Measurements from ENCODE around the gene CFAP299. TPM values are rescaled to one million over a fixed set of nuclear protein-coding genes. Genes with fewer than 3 reads are reported as not detected.

The CFAP299 gene
- total and polyA plus RNA-seq, 4 donors, result 3.0 to 9.0 (median 4.6) TPM

- no peaks in the 10 kb centered on the region for H3K27me3 ChIP-seq (ENCODE audit: control insufficient read depth, insufficient read depth, low read length)
- no peaks in the 10 kb centered on the region for H3K4me1 ChIP-seq (ENCODE audit: control insufficient read depth, insufficient read depth, low read length)
- DNase-seq (ENCODE audit: low read depth in 4 of 6, low spot score in 6 of 6), result no peak
- H3K9me3 ChIP-seq (ENCODE audit: control insufficient read depth, insufficient read depth, low read length), result no peaks in the 10 kb centered on the region
- H3K27ac ChIP-seq (ENCODE audit: low read depth, low read length), result no peak overlapping the region
- H3K4me3 ChIP-seq (ENCODE audit: low read depth, low read length), result no peak overlapping the region
- WGBS (ENCODE audit: insufficient coverage), result no CpG with 5 or more reads among the region's 2 CpGs
- H3K36me3 ChIP-seq (ENCODE audit: control insufficient read depth, insufficient read depth, low read length), result no peaks in the 10 kb centered on the region
Measured at GRCh38 chr4:80592950-80593349, 257.4 kb downstream of the CFAP299 start.

DNA sequence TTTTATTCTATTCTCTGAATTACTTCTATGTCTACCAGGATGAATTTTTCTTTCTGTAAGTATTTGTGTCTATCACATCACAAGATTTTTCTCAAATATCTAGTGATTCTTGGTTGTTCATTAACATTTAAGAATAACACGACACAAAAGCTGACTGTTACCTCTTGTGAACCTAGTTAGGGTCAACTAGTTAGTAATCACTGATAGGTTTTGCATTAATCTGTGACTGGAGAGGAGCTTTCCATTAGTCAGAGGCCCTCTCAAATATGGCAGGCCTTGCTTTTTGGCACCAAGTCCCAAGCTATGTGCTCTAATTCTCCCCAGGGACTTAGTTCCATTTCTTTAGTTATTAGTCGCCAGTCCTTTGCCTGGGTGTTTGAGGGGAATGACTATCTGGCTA is 259.2 kb downstream of the CFAP299 start:
- DNase-seq (ENCODE audit: low read depth in 4 of 6, low spot score in 6 of 6), result no peak
- no CpG with 5 or more reads among the region's 2 CpGs for WGBS (ENCODE audit: insufficient coverage)
- Histone ChIP-seq H3K36me3 (ENCODE audit: control insufficient read depth, insufficient read depth, low read length) (no peaks in the 10 kb centered on the region), H3K4me1 (ENCODE audit: control insufficient read depth, insufficient read depth, low read length) (no peaks in the 10 kb centered on the region), H3K9me3 (ENCODE audit: control insufficient read depth, insufficient read depth, low read length) (no peaks in the 10 kb centered on the region), H3K4me3 (ENCODE audit: low read depth, low read length) (no peak overlapping the region), H3K27me3 (ENCODE audit: control insufficient read depth, insufficient read depth, low read length) (no peaks in the 10 kb centered on the region), H3K27ac (ENCODE audit: low read depth, low read length) (no peak overlapping the region)

GRCh38 chr4:80608281-80608980 is 272.9 kb downstream of the CFAP299 start:
- no peak for DNase-seq (ENCODE audit: low read depth in 4 of 6, low spot score in 6 of 6)
- WGBS (ENCODE audit: insufficient coverage), result 80% methylated on average over 1 of the region's 3 CpGs

DNA sequence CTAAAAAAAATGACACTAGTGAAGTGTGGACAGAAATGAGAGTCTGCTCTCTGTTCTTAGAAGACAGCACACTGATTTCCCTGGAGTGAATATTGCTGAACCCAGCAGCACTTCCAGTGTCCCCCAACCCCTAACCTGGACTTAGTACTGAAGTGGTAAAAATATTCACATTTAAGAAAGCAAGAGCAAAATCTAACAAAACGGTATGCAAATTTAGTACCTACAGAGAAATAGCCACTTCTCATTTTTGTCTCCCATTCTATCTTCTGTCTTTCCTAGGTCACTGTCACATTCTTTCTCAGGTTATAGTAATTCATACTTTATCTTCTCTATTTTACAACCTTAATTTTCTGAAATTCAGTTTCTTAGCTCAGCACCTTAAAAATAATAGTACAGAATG is 274.7 kb downstream of the CFAP299 start:
- Histone ChIP-seq H3K27me3 (ENCODE audit: control insufficient read depth, insufficient read depth, low read length) (no peaks in the 10 kb centered on the region), H3K9me3 (ENCODE audit: control insufficient read depth, insufficient read depth, low read length) (no peaks in the 10 kb centered on the region), H3K36me3 (ENCODE audit: control insufficient read depth, insufficient read depth, low read length) (no peaks in the 10 kb centered on the region), H3K4me1 (ENCODE audit: control insufficient read depth, insufficient read depth, low read length) (no peaks in the 10 kb centered on the region), H3K27ac (ENCODE audit: low read depth, low read length) (no peak overlapping the region), H3K4me3 (ENCODE audit: low read depth, low read length) (no peak overlapping the region)
- no CpG with 5 or more reads among the region's 1 CpG for WGBS (ENCODE audit: insufficient coverage)
- DNase-seq (ENCODE audit: low read depth in 4 of 6, low spot score in 6 of 6), result no peak

More at GRCh38 chr4:80608281-80608980, 272.9 kb downstream of the CFAP299 start:
- Histone ChIP-seq H3K27ac (ENCODE audit: low read depth, low read length) (no peak overlapping the region), H3K4me3 (ENCODE audit: low read depth, low read length) (no peak overlapping the region), H3K9me3 (ENCODE audit: control insufficient read depth, insufficient read depth, low read length) (no peaks in the 10 kb centered on the region), H3K36me3 (ENCODE audit: control insufficient read depth, insufficient read depth, low read length) (no peaks in the 10 kb centered on the region), H3K27me3 (ENCODE audit: control insufficient read depth, insufficient read depth, low read length) (no peaks in the 10 kb centered on the region), H3K4me1 (ENCODE audit: control insufficient read depth, insufficient read depth, low read length) (no peaks in the 10 kb centered on the region)

- 45% methylated on average over 2 of the region's 3 CpGs for WGBS (ENCODE audit: insufficient coverage)
Measured at GRCh38 chr4:80610845-80611677, 275.5 kb downstream of the CFAP299 start.

GRCh38 chr4:80611678-80611979 is 276.1 kb downstream of the CFAP299 start:
- no peak for DNase-seq (ENCODE audit: low read depth in 4 of 6, low spot score in 6 of 6)
- Histone ChIP-seq H3K36me3 (ENCODE audit: control insufficient read depth, insufficient read depth, low read length) (no peaks in the 10 kb centered on the region), H3K9me3 (ENCODE audit: control insufficient read depth, insufficient read depth, low read length) (no peaks in the 10 kb centered on the region), H3K4me1 (ENCODE audit: control insufficient read depth, insufficient read depth, low read length) (no peaks in the 10 kb centered on the region), H3K27me3 (ENCODE audit: control insufficient read depth, insufficient read depth, low read length) (no peaks in the 10 kb centered on the region), H3K27ac (ENCODE audit: low read depth, low read length) (no peak overlapping the region), H3K4me3 (ENCODE audit: low read depth, low read length) (no peak overlapping the region)
- WGBS (ENCODE audit: insufficient coverage), result no CpG with 5 or more reads among the region's 2 CpGs

More at GRCh38 chr4:80610845-80611677, 275.5 kb downstream of the CFAP299 start:
- Histone ChIP-seq H3K4me3 (ENCODE audit: low read depth, low read length) (no peak overlapping the region), H3K4me1 (ENCODE audit: control insufficient read depth, insufficient read depth, low read length) (no peaks in the 10 kb centered on the region), H3K27me3 (ENCODE audit: control insufficient read depth, insufficient read depth, low read length) (no peaks in the 10 kb centered on the region), H3K36me3 (ENCODE audit: control insufficient read depth, insufficient read depth, low read length) (no peaks in the 10 kb centered on the region), H3K27ac (ENCODE audit: low read depth, low read length) (no peak overlapping the region), H3K9me3 (ENCODE audit: control insufficient read depth, insufficient read depth, low read length) (no peaks in the 10 kb centered on the region)
- DNase-seq (ENCODE audit: low read depth in 4 of 6, low spot score in 6 of 6), result no peak

GRCh38 chr4:80613470-80613869 is 277.9 kb downstream of the CFAP299 start:
- no peak for DNase-seq (ENCODE audit: low read depth in 4 of 6, low spot score in 6 of 6)
- Histone ChIP-seq H3K27me3 (ENCODE audit: control insufficient read depth, insufficient read depth, low read length) (no peaks in the 10 kb centered on the region), H3K27ac (ENCODE audit: low read depth, low read length) (no peak overlapping the region), H3K36me3 (ENCODE audit: control insufficient read depth, insufficient read depth, low read length) (no peaks in the 10 kb centered on the region), H3K9me3 (ENCODE audit: control insufficient read depth, insufficient read depth, low read length) (no peaks in the 10 kb centered on the region), H3K4me3 (ENCODE audit: low read depth, low read length) (no peak overlapping the region), H3K4me1 (ENCODE audit: control insufficient read depth, insufficient read depth, low read length) (no peaks in the 10 kb centered on the region)

DNA sequence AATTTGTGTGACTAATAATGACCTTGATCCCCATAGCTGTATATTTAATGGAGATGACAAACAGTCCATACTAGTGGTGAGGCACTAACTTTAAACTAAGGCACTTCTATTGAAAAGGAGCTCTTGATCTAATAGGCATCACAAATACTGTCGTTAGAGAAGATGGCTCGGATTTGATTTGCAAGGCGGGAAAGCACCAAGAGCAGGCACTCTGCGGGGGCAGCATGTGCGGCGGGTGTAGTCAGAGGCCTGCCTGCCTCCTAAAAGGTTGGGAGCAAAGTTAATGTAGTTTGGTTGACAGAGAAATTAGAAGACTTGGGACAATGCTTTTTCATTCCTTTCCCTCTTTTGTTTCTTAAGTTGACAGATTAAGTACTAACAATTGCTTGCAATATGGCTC is 278.8 kb downstream of the CFAP299 start:
- no peak overlapping the region for H3K27ac ChIP-seq (ENCODE audit: low read depth, low read length)
- no peaks in the 10 kb centered on the region for H3K9me3 ChIP-seq (ENCODE audit: control insufficient read depth, insufficient read depth, low read length)
- 69% methylated on average over 6 of the region's 6 CpGs for WGBS (ENCODE audit: insufficient coverage)
- DNase-seq (ENCODE audit: low read depth in 4 of 6, low spot score in 6 of 6), result no peak
- no peaks in the 10 kb centered on the region for H3K36me3 ChIP-seq (ENCODE audit: control insufficient read depth, insufficient read depth, low read length)
- H3K27me3 ChIP-seq (ENCODE audit: control insufficient read depth, insufficient read depth, low read length), result no peaks in the 10 kb centered on the region
- H3K4me3 ChIP-seq (ENCODE audit: low read depth, low read length), result no peak overlapping the region
- no peaks in the 10 kb centered on the region for H3K4me1 ChIP-seq (ENCODE audit: control insufficient read depth, insufficient read depth, low read length)

GRCh38 chr4:80615099-80615498 is 279.6 kb downstream of the CFAP299 start:
- Histone ChIP-seq H3K9me3 (ENCODE audit: control insufficient read depth, insufficient read depth, low read length) (no peaks in the 10 kb centered on the region), H3K4me3 (ENCODE audit: low read depth, low read length) (no peak overlapping the region), H3K4me1 (ENCODE audit: control insufficient read depth, insufficient read depth, low read length) (no peaks in the 10 kb centered on the region), H3K36me3 (ENCODE audit: control insufficient read depth, insufficient read depth, low read length) (no peaks in the 10 kb centered on the region), H3K27me3 (ENCODE audit: control insufficient read depth, insufficient read depth, low read length) (no peaks in the 10 kb centered on the region), H3K27ac (ENCODE audit: low read depth, low read length) (no peak overlapping the region)
- DNase-seq (ENCODE audit: low read depth in 4 of 6, low spot score in 6 of 6), result no peak
- WGBS (ENCODE audit: insufficient coverage), result no CpG with 5 or more reads among the region's 2 CpGs
